ENCODE data around the gene ORM1.

DNA sequence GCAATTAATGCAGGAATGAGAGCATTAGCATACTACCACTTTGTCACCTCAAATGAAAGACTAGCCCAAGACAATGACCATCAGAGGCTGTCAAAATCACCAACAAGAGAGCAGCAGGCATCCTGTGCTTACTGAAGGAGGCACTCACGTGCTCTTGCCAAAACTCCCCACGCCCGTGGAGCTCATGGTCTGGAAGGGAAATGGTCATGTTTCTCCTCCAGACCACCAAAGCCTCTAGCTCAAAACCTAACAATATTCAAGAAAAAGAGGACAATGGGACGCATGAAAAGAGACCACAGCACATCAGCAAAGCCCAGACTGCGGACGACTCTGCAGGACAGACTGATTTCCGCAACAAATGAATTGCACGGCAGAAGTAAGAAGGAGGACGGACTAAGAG is 52.0 kb downstream of the ORM1 start:
- TF ChIP-seq, protein P1, sequence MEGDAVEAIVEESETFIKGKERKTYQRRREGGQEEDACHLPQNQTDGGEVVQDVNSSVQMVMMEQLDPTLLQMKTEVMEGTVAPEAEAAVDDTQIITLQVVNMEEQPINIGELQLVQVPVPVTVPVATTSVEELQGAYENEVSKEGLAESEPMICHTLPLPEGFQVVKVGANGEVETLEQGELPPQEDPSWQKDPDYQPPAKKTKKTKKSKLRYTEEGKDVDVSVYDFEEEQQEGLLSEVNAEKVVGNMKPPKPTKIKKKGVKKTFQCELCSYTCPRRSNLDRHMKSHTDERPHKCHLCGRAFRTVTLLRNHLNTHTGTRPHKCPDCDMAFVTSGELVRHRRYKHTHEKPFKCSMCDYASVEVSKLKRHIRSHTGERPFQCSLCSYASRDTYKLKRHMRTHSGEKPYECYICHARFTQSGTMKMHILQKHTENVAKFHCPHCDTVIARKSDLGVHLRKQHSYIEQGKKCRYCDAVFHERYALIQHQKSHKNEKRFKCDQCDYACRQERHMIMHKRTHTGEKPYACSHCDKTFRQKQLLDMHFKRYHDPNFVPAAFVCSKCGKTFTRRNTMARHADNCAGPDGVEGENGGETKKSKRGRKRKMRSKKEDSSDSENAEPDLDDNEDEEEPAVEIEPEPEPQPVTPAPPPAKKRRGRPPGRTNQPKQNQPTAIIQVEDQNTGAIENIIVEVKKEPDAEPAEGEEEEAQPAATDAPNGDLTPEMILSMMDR (IDR thresholded peaks at IDR 0.05; ENCODE audit: low read length) = no peak
- TF ChIP-seq EZH2 (IDR thresholded peaks at IDR 0.05; ENCODE audit: borderline replicate concordance, low read length) = no peak

Data from OCI-LY1 (cell line).